OCI-LY3 (cell line): Measurements from ENCODE around the gene CLEC2A.

Experiments used
- H2AFZ ChIP-seq: fragments of 200-600, 300-600 bp; shearing (Covaris generic); 2 replicates; pipeline ENCODE4 v1.6.0; 2014; ENCODE audit warnings: antibody characterized with exemption, low read depth, low read length
- H3K27ac ChIP-seq: fragments of 200-600, 300-600 bp; sonication (generic); 2 replicates; pipeline ENCODE4 v1.5.1; 2014; ENCODE audit warnings: mild to moderate bottlenecking, low read length, moderate library complexity, mixed read lengths
- H3K27me3 ChIP-seq: fragments of 200-600, 300-600 bp; sonication (generic); 2 replicates; pipeline ENCODE4 v1.6.1; 2014; ENCODE audit warnings: low read depth, low read length, mixed read lengths
- H3K36me3 ChIP-seq: fragments of 200-600, 300-600 bp; sonication (generic); replicated peaks from 2 replicates; pipeline ENCODE3; 2014; ENCODE audit warnings: low read depth, low read length, mixed read lengths
- H3K4me1 ChIP-seq: fragments of 300-600, 200-600 bp; sonication (generic); 2 replicates; pipeline ENCODE4 v1.6.1; 2014; ENCODE audit warnings: low read length, mixed read lengths
- H3K4me2 ChIP-seq: fragments of 200-600, 300-600 bp; sonication (generic); 2 replicates; pipeline ENCODE4 v1.6.1; 2014; ENCODE audit warnings: low read length, mixed read lengths
- H3K4me3 ChIP-seq: fragments of 300-600, 200-600 bp; sonication (generic); 2 replicates; pipeline ENCODE4 v1.5.1; 2014; ENCODE audit warnings: antibody characterized with exemption, mild to moderate bottlenecking, low read length, moderate library complexity
- H3K79me2 ChIP-seq: fragments of 300-600, 200-600 bp; shearing (Covaris generic); 2 replicates; pipeline ENCODE4 v1.6.1; 2014; ENCODE audit warnings: mild to moderate bottlenecking, low read length, mixed read lengths
- H3K9ac ChIP-seq: fragments of 300-600, 200-600 bp; shearing (Covaris generic); 2 replicates; pipeline ENCODE4 v1.6.0; 2014; ENCODE audit warnings: mild to moderate bottlenecking, low read length, moderate library complexity
- H3K9me3 ChIP-seq: fragments of 200-600, 300-600 bp; shearing (Covaris generic); 2 replicates; pipeline ENCODE4 v1.6.1; 2014; ENCODE audit warnings: low read length, mixed read lengths; ENCODE audit not compliant: insufficient read depth
- H4K20me1 ChIP-seq: fragments of 200-600, 300-600 bp; sonication (generic); 2 replicates; pipeline ENCODE4 v1.6.1; 2016; ENCODE audit warnings: low read length, mixed read lengths; ENCODE audit not compliant: insufficient read depth
- CTCF ChIP-seq: fragments of 200-600, 300-600 bp; sonication (generic); IDR thresholded peaks from 2 replicates; pipeline ENCODE4 v1.5.1; 2014; ENCODE audit warnings: antibody characterized with exemption, low read length, low read depth
- EZH2phosphoT487 ChIP-seq: fragments of 200-600 bp; shearing (Covaris generic); IDR thresholded peaks from 2 replicates; pipeline ENCODE4 v1.6.1; 2018; ENCODE audit warnings: antibody characterized with exemption, mixed run types, low read depth

Gene CLEC2A

DNA sequence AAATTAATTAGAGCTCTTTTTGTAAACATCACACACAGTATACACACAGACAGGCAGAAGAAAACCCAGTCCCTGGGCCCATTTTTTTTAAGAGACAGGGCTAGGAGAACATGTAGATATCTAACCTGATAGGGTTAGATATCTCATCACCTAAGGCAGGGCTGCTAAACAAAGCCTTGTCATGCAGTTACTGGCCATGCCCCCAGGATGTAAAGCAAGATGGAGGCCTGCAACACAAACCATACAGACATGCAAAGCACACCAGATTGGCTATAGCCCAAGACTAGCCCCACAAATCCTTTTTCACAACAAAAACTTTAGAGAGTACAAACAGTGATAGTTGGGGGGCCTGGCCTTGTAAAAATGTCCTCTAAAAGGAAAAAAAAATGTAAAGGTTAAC, 20.5 kb downstream of the CLEC2A start:
- no peak overlapping the region for H2AFZ ChIP-seq
- H3K79me2 ChIP-seq: no peaks in the 10 kb centered on the region
- no peak for TF ChIP-seq CTCF
- no peak for TF ChIP-seq EZH2phosphoT487
- peaks cover 39% of the 10 kb centered on the region for H3K9me3 ChIP-seq
- H3K4me2 ChIP-seq: no peak overlapping the region
- H3K27me3 ChIP-seq: no peaks in the 10 kb centered on the region
- H4K20me1 ChIP-seq: no peaks in the 10 kb centered on the region
- H3K4me3 ChIP-seq: no peak overlapping the region
- no peaks in the 10 kb centered on the region for H3K4me1 ChIP-seq
- H3K9ac ChIP-seq: no peak overlapping the region
- H3K36me3 ChIP-seq: peaks cover 2% of the 10 kb centered on the region
- no peak overlapping the region for H3K27ac ChIP-seq

DNA sequence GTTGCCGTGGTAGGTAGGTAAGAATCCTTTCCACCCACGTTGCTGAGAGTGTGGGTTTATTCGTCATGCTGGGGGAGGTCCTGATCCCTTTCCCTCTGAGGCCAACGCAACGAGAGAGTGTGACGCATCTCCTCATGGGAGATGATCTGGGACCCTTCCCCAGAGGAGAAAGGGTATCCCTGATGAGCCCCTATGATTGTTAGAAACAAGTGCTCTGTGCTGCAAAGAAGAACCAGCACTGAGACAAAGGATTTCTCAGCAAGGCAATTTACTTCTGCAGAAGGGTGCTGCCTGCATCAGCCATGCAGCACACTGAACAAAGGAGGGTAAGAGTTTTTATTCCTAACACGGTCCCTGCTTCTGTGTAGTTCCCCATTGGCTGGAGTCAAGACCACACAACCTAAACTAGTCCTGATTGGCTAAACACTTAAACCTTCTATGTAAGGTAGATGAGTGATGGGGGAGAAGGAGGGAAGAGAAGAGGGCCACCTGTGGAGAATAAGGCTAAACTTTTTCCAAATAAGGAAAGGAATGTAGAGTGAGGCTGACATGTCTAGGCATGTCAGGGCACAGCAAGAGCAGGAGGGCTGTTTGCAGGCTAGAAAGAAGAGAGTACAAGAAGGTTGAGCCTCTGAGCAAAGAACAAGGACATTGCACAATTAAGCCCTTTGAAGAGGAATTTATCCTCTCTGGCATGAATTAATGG, 21.3 kb downstream of the CLEC2A start:
- Histone ChIP-seq H3K27ac (no peak overlapping the region), H3K9me3 (peaks cover 42% of the 10 kb centered on the region), H3K36me3 (peaks cover 2% of the 10 kb centered on the region), H4K20me1 (no peaks in the 10 kb centered on the region), H2AFZ (no peak overlapping the region), H3K4me2 (no peak overlapping the region), H3K4me1 (no peaks in the 10 kb centered on the region), H3K4me3 (no peak overlapping the region), H3K79me2 (no peaks in the 10 kb centered on the region), H3K27me3 (no peaks in the 10 kb centered on the region), H3K9ac (no peak overlapping the region)
- TF ChIP-seq EZH2phosphoT487 (no peak), CTCF (no peak)

- Histone ChIP-seq H3K36me3 (peaks cover 2% of the 10 kb centered on the region), H2AFZ (no peak overlapping the region), H3K27ac (no peak overlapping the region), H3K79me2 (no peaks in the 10 kb centered on the region), H3K27me3 (no peaks in the 10 kb centered on the region), H3K4me3 (no peak overlapping the region), H3K9me3 (peaks cover 42% of the 10 kb centered on the region), H3K9ac (no peak overlapping the region), H3K4me2 (no peak overlapping the region), H4K20me1 (no peaks in the 10 kb centered on the region), H3K4me1 (no peaks in the 10 kb centered on the region)
- TF ChIP-seq EZH2phosphoT487: no peak
- no peak for TF ChIP-seq CTCF
These were observed 22.4 kb downstream of the CLEC2A start for GRCh38 chr12:9909724-9910123.

DNA sequence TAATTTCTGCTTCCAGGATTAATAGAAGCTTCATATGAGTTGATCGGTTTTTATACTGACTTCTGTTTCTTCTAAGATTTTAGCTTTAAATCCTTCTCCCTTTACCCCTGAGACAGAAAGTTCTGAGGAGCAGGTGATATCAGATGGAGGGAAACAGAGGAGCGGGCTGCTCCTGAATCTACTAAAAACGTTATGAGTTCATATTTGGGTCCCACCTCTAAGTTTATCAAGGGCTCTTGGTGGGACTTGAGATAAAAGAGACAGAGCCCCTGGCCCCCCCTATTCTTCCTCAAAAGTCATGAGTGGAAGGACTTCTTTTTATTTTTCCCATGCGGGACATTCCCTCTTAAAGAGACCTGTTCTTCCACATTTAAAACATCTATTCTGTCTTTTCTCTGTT, 23.8 kb downstream of the CLEC2A start:
- no peak for TF ChIP-seq CTCF
- TF ChIP-seq EZH2phosphoT487: no peak
- H3K4me3 ChIP-seq: no peak overlapping the region
- H3K9me3 ChIP-seq: peaks cover 42% of the 10 kb centered on the region
- no peak overlapping the region for H3K4me2 ChIP-seq
- no peaks in the 10 kb centered on the region for H3K4me1 ChIP-seq
- peaks cover 2% of the 10 kb centered on the region for H3K36me3 ChIP-seq
- H3K79me2 ChIP-seq: no peaks in the 10 kb centered on the region
- H3K9ac ChIP-seq: no peak overlapping the region
- no peak overlapping the region for H2AFZ ChIP-seq
- H3K27me3 ChIP-seq: no peaks in the 10 kb centered on the region
- H4K20me1 ChIP-seq: no peaks in the 10 kb centered on the region
- no peak overlapping the region for H3K27ac ChIP-seq
